ENCODE results near the gene PHOX2B.

GRCh38 chr4:41785665-41786064, 37.1 kb upstream of the PHOX2B start:
- no peak for TF ChIP-seq CTCF (IDR thresholded peaks at IDR 0.05; ENCODE audit: insufficient read depth, low read length)
- TF ChIP-seq POLR2AphosphoS5 (IDR thresholded peaks at IDR 0.05; ENCODE audit: low read depth) = no peak

Measured in HL-60 (cell line).